HG03060 (cell line): Measurements from ENCODE around the gene MSI2.

ENCODE experiments used
- ATAC-seq: cut with Tn5 transposase; IDR thresholded peaks from one replicate; pipeline ENCODE4 v1.9.1; 2021; ENCODE audit warnings: low read depth, moderate number of reproducible peaks; ENCODE audit not compliant: unreplicated experiment

MSI2 gene

DNA sequence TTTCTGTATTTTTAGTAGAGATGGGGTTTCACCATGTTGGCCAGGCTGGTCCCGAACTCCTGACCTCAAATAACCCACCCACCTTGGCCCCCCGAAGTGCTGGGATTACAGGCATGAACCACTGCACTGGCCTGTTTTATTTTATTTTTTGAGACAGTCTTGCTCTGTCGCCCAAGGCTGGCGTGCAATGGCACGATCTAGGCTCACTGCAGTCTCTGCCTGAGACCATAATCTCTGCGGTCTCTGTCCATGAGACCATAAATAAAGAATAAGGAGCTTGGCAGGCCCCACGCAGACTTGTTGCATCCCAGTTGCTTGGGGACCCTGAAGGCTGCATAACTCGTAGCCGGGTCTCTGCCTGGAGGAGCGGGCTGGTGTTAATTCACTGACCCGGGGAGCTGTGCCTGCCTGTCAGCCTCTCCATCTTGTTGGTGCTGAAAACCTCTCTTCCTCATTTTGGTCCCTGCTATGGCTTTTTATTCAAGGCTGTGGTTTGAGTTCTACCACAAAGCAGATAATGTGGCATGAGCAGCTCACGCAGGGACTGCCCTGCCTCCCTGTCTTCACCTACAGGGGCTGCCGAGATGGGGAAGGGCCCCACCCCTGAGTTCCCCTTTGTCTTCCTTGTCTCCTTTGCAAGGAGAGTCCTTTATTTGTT lies 82.1 kb downstream of the MSI2 start:
- no peak for ATAC-seq

DNA sequence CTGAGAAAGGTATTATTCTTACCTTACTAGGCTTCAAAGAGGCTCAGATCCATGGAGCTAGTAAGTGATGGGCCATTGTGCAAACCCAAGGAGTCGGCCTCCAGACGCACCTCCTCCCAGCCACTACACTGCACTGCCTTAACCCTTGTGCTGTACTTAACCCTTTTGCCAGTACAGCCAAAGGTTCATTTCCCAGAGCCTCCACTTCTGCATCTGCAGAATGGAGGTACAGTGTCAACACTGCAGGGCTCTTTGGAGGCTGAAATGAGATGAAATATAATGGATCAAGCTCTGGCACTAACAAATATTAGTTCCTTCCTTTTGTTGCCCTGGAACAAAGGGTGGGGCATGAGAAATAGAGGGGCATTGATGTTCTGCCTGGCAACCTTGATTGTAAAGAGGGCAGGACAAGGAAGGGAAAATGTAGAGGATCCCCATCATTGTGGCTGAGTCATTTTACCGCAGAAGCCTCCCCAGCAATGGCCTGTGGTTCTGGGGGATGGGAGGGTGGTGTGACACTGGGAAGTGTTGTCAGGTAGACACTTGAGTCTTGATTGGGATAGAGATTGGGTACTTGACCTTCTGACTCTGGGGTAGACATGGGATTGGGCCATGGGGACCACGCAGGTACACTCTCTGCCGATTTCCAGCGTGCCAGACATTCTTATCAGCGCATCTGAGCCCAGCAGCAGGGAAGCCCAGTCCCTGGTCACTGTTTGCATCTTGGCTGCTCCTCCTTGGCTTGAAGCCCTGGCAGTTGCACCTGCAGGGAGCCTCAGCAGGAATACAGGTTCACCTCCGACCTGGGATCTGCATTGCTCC lies 84.0 kb downstream of the MSI2 start:
- ATAC-seq = no peak

DNA sequence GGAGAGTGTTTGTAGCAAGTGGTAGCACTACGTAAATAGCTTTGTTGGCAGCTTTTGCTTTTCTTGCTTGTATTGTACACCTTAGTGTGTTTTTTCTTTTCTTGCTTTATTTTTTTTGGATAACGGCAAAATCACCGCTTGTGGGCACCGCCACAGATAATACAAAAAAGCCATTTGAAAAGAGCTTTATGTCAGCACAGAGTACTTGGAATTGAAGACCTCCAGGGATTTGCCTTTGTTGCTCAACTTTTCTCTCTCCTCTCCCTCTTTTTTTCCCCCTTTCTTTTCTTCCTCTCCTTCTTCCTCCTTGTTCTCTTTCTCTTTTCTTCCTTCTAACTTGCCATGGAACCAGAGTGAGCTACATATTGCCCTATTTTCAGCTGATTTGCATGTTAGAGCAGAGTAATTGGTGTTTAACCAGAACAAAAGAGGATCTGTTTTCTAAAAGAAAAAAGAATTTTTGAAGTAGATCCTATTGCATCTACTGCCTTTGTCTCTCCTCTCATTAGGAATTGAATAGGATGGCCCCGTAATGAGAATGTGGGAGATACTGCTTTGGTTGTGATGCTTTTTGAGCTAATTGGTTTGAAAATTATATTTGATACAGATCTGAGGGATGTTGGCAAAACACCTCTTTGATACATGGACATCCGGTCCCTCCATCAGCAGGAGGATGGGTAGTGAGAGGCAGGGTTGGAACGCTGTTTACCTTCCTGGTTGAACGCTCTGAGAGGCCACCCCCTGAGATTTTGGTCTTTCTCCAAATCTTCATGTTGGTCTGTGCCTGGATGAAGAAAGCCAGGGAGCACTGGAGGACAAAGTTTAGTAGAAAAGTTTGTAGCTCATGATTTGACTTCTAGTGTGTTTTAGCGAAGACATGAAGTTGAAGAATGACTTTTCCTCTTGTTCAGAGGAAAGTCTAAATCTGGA lies 85.6 kb downstream of the MSI2 start:
- ATAC-seq = no peak

DNA sequence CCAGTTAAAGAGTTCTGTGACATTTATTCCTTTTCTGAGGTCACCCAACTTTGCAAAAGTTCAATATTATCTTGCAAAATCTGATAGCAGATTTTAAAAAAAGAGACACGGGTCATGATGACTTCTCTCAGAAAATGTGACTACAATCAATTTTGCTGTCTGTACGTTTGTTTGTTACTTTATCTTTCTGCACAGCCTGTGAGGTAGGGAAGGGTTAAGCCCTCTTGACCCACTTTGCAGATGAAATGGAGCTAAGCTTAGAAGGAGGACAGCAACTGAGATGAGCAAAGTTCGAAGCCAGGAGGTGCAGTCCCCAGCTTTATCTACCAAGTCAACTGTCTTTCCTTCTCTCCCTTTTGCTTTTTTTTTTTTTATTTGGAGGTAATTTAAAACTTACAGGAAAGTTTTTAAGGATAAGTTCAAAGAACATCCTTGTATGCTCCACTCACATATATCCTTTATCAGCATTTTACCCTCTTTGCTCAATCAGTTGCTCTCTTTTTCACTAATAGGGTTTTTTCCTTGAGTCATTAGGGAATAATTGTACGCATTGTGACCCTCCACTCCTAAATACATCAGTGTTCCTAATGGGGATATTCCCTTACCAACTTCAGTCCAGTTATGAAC lies 86.8 kb downstream of the MSI2 start:
- no peak for ATAC-seq

DNA sequence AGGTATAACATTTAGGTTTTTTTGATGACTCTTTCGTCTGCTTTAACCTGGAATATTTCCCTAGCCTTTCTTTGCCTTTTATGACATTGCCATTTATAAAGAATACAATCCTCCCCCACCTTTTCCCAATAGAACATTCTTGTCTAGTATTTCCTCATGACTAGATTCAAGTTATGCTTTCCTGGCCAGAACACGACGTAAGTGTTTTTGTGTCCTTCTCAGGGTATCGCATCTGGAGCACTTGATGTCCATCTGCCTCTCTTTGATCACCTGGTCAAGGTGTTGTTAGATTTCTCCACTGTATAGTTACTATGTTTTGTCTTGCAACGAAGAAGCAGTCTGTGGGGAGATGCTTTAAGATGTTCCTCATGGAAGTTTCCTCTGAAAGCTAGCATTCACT lies 87.4 kb downstream of the MSI2 start:
- ATAC-seq = no peak

DNA sequence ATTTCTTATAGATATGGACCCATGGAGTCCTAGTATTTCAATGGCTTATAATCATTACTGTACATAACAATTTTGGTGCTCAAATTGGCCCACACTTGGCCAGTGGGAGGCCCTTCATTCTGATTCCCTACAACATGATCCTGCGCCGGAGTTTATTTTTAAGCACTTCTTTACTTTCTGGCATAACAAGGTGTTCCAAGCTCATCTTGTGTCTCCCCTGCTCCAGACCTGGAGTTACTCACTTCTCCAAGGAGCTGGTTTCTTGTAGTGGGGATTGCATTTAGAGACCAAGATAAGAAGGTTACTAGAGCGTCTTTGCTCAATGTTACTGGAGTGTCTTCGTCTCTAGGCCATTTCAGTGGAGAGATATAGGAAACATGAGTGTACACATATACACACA lies 87.9 kb downstream of the MSI2 start:
- ATAC-seq = no peak

DNA sequence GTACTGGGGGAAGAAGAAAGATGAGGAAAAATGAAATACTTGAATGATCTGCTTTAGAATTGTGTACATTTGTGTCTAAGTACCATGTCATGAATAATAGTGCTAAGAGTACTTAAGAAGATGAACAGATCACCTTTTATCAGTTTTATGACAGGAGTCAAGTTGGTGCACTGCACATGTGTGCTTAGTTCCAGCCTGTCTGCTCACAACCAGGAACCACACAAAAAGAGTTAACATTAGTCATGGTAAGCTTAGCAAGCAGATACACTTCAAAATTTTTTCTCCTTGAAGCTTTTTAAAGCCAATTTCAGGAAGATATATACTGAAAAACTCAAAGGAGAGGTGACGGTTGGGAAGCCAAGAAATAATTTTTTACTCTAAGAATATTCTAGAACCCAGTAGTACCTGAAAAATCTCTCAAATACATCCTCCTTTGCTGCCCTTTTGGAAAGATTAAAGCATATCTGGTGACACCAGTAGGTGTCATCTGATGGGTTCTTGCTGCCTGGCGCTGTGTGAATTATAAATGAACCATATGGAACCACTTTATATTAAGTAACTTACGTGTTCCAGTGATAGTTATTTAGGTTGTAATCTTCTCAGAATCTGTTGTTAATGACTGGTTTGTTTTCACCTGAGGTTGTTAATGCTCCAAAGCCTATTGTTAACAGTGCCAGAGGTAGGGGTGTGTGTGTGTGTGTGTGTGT lies 93.4 kb downstream of the MSI2 start:
- no peak for ATAC-seq

DNA sequence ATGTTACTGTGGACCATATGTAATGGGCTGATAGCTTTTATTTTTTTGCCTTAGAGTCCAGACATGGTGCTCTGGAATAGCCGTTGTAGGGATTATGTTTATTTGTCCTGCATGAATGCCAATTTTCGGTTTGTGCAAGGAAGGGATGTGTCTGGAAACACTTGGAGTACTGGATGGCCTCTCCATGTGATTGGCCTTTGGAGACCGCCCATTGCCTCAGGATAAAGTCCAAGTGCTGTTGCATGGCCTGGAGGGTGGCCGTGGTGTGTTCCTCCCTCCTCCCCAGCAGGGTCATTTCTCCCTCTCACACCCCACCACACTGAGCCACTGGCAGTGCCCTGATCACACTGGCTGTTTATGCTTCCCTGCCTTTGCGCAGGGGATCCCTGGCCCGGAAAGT lies 93.9 kb downstream of the MSI2 start:
- ATAC-seq = no peak

DNA sequence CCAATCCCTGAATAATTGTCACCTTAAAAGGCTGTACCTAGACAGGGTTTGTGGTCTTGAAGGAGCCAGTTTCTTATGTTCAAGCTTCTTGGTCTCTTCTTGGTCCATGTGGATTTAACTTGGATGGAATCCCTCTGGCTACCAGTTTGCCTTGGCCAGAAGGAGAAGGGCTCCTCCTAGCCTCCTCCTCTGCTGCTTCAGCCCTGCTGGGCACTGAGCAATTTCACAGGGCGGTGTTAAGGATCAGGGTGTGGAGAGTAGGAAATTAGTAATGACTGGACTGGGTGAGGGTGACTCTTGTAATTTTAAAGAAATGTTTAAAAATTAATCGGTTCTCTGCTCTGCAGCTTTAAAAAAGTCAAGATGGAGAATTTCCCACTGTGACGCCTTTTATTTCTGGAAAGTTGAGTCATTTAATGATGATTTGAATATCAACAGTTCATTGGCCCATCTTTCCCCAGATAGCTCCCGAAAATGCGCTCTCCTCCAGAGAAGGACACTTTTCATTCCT lies 96.4 kb downstream of the MSI2 start:
- ATAC-seq = no peak

DNA sequence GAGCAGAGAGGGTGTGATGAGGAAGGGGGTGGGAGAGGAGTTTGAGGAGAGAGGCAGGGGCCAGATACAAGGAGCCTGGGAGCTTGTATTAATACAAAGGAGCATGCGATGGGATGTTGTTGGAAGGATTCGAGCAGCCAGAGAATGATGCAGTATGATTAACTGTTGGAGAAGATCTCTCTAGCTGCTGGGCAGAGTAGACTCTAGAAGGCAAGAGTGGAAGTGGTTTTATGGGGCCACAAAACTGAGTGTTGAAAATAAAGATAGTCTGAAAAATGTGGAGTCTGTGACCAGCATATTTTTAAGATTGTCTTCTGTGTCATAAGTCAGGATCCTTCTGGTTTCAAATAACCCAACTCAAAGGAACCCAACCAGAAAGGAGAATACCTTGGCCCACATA lies 98.3 kb downstream of the MSI2 start:
- no peak for ATAC-seq

DNA sequence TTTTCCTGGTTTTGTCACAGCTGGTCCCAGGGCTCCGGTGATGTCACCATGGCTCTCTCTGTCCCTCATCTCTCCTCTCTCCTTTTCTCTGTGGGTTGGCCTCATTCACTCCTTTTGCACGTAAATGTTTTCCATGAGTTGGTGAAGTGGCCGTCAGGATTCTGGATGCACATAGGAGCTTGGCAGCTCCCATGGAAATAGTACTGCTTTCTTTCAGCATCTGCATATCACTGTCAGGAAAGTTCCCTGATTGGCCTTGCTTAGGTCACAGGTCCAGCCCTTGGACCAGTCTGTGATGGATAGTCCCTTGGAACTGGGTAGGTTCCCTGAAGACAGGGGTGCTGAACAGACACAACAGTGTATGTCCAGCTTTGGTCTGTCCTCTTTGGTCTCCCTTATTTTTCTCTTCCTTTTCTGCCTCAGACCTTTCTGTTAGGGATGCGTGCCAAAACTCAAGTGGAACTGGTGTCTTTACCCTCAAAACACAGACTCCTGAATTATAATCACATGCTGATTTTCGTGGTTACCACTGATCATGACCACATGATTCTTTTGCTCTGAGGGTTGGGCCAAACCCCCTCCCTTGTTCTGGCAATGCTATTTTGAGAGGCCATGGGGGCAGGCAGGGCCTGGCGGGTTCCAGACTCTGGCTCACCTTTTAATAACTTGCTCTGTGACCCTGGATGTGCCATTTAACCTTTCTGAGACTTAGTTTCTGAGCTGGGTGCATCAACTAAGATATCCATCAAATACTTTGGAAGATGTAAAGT lies 99.0 kb downstream of the MSI2 start:
- ATAC-seq = no peak

DNA sequence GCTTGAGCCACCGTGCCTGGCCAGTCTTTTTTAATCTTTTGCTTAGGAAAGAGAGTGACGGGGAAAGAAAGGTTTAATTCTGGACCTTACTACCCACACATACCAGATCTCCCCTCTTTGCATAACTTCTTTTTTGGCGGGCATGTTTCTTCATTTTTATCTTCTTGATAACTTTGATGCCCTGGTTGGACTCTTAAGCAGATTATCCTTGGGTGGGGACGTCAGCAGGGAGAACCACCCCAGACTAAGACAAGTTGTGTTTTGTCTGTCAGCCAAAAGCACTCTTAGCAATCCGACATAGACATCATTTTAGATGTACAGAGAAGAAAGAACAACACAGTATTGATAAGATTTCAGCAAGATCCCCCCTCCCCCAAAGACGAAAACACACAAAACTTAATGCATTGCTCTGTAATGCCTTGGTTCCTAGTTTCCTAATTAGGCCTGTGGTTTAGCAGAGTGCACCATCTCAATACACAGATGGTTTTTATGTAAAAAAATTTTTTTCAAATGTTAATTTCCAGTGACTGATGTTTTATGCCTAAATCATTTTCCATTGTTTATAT lies 99.9 kb downstream of the MSI2 start:
- ATAC-seq = no peak

DNA sequence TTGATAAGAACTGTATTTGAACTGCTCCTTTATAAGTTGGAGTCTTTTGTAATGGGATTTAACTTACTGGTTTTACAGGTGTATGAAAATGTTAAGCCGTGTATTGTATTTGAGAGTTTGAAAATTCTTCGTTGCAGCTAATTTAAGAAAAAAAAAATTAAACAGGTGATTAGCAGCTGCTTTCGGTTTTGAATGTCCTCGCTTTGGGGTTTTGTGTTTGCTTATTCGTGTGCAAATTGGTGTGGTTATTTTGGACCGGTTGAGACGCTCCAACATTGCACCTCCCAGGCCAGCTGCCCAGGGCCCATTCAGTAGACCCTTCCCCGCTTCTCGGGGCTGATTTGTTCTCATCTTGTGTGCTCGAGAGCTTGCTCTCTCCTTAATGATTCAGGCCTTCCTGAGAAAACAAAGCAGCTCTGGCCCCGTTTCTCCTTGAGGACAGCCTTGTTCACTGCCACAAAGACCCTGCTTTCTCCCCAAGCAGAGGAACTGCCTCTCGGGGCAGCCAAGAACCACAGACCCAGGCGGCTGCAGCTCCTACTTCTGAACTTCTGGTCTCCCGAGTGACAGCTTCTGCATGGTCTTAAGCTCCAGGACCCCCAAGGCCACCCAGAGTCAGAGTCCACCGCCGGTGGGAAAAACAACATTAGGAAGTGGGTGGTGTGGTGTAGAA lies 100.5 kb downstream of the MSI2 start:
- no peak for ATAC-seq

DNA sequence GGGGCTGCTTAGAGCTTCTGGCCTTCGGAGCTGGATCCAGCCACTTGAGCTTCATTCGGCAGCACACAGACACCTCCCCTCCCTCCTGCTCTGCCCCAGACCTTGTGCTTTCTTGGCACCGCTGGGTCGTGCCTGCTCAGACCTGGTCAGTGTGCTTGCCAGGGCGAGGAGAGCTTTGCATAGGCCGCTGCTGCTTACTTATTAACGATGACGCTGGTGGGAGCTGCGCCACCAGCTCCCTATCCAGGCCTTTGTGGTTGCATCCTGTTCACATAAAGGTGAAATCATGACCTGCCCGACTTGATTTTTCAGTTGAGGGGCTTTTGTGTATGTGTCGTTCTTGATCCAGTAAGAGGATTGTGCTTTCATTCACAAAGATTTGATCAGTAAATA lies 101.1 kb downstream of the MSI2 start:
- ATAC-seq = no peak

DNA sequence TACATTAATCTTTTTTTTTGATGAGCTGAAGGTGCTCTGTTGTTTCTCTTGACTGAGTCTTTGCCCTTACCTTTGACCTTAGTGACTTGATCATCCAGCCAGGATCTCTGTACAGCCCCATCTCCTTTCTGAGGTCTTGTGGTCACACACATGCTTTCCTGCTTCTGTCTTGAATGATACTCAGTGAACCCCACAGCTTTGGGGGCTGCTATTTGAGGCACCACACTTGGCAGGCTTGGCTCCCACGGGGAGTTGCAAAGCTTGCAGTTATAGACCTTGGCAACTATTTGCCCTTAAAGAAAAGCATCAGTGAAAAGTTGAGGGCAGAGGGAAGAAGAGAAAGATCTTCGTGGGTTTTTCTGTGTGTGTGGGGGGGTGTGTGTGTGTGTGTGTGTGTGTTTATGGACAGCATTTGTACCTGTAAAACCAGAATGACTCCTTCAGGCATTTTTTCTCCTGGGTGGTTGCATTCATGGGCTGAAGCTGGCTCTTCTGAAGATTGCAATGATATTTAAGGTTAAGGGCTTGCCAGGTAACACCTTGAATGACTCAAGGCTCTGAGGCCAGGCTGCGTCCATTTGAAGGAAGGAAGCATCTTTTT lies 101.6 kb downstream of the MSI2 start:
- peak; percentile 56 for ATAC-seq

DNA sequence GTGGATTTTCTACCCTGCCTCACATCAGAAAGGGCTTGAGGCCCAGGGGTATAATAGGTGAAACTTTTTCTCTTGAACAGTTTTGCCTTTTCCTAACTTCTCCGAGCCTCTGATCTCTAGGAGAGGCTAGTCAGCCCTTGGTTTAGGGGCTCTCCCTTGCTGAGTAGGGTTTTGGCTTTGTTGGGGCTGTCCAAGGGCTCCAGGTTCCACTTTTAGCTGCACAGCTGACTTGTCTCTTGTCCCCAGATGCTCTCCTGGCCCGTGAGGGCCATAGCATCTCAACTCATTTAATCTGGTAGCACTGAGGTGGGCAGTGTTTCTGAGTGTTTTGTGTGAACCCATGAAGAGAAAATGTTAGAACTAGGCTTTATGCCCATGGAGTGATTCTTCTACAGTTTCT lies 103.9 kb downstream of the MSI2 start:
- ATAC-seq = no peak

DNA sequence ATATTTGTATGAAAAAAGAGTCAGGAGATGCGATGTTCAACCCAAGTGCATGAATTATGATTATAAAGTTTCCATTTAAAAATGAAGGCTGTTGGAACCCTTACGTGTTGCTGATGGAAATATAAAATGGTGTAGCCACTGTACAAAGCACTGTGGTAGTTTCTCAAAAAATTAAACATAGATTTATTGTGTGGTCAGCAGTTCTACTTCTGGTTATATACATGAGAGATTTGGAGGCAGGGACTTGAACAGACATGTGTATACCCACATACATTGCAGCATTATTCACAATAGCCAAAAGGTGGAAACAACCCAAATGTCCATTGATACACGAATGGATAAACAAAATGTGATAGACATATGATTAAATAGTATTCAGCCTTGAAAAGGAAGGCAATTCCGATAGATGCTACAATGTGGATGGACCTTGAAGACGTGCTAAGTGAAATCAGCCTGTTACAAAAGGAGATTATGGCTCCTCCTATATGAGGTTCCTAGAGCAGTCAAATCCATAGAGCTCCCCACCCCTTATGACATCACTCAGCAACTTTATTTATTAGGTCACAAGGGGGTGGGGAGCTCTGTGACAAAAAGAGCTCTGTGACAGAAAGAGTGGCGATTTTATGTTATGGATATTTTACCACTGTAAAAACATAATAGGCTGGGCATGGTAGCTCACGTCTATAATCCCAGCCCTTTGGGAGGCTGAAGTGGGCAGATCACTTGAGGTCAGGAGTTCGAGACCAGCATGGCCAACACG lies 106.7 kb downstream of the MSI2 start:
- no peak for ATAC-seq
